SJCRH30 (cell line): ENCODE data around the gene LPCAT2. TPM values are rescaled to one million over a fixed set of nuclear protein-coding genes. Genes with fewer than 3 reads are reported as not detected.

Source experiments
- DNase-seq, 2 experiments: peaks; one replicate each; pipeline ENCODE4 v3.0.0-alpha.2; 2015 to 2020
- H3K27ac ChIP-seq: fragments of 250-450 bp; sonication (Bioruptor Pico); 2 replicates; pipeline ENCODE4 v1.5.1; 2020; ENCODE audit warnings: mild to moderate bottlenecking, moderate library complexity
- H3K27me3 ChIP-seq: fragments of 250-450 bp; sonication (Bioruptor Pico); 2 replicates; pipeline ENCODE4 v1.5.1; 2020; ENCODE audit warnings: mild to moderate bottlenecking, moderate library complexity
- H3K36me3 ChIP-seq: fragments of 250-450 bp; sonication (Bioruptor Pico); 2 replicates; pipeline ENCODE4 v1.5.1; 2020; ENCODE audit warnings: mild to moderate bottlenecking, moderate library complexity
- H3K4me1 ChIP-seq: fragments of 250-450 bp; sonication (Bioruptor Pico); 2 replicates; pipeline ENCODE4 v1.5.1; 2020; ENCODE audit warnings: mild to moderate bottlenecking, moderate library complexity
- H3K4me3 ChIP-seq: fragments of 250-450 bp; sonication (Bioruptor Pico); 2 replicates; pipeline ENCODE4 v1.5.1; 2020; ENCODE audit warnings: mild to moderate bottlenecking, moderate library complexity
- H3K9me3 ChIP-seq: fragments of 250-450 bp; sonication (Bioruptor Pico); replicated peaks from 2 replicates; pipeline ENCODE4 v1.5.1; 2020; ENCODE audit warnings: mild to moderate bottlenecking, moderate library complexity
- total RNA-seq: library from RNA; depleted of rRNA; stranded (reverse); fragments of >200 nt; shearing (Covaris generic); gene quantifications from 2 replicates; pipeline ENCODE4 v1.2.3, GENCODE V29; 2014

LPCAT2 gene
- total RNA-seq, 1 experiment from 2014 or later = 16.8 TPM

DNA sequence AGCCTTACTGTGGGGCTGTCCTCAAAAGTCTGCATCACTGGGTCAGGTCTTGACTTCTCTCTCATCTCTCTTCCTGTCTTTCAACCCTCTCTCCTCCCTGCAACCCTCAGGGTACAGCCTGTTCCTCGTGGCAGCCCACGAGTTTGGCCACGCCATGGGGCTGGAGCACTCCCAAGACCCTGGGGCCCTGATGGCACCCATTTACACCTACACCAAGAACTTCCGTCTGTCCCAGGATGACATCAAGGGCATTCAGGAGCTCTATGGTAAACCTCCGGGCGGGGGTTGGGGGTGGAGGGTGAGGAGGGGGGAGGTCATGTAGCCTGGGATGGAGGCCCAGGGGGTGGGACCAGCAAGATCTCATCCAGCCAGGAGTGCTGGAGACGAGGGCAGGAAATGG lies 17.2 kb upstream of the LPCAT2 start:
- no peak overlapping the region for H3K27ac ChIP-seq
- H3K4me1 ChIP-seq = peaks cover 19% of the 10 kb centered on the region
- H3K9me3 ChIP-seq = no peaks in the 10 kb centered on the region
- no peaks in the 10 kb centered on the region for H3K27me3 ChIP-seq
- H3K4me3 ChIP-seq = no peak overlapping the region
- H3K36me3 ChIP-seq = peaks cover 71% of the 10 kb centered on the region
- DNase-seq = no peak

DNA sequence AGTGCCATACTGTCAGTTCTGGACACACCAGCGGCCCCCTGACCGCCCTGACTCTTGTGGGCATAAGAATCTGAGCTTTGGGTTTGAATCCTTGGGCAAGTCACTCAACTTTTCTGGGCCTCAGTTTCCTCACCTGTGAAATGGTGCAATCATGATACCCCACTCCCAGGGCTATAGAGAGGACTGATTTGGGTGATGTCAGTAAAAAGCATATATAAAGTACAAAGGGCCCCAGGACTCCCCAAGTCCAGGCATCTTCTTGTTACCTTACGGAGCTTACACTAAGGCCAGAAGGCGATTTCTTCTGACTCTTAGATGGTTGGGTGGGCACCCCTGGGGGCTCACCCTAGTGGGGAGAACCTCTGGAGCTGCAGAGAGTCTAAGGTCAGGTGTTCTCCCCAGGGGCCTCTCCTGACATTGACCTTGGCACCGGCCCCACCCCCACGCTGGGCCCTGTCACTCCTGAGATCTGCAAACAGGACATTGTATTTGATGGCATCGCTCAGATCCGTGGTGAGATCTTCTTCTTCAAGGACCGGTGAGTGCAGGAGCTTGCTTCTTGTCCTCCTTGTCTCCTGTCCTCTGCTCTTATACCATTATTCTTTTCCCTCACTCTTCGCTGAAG lies 16.0 kb upstream of the LPCAT2 start:
- Histone ChIP-seq H3K36me3 (peaks cover 73% of the 10 kb centered on the region), H3K9me3 (no peaks in the 10 kb centered on the region), H3K4me1 (peaks cover 19% of the 10 kb centered on the region), H3K4me3 (no peak overlapping the region), H3K27me3 (no peaks in the 10 kb centered on the region), H3K27ac (no peak overlapping the region)
- no peak for DNase-seq

DNA sequence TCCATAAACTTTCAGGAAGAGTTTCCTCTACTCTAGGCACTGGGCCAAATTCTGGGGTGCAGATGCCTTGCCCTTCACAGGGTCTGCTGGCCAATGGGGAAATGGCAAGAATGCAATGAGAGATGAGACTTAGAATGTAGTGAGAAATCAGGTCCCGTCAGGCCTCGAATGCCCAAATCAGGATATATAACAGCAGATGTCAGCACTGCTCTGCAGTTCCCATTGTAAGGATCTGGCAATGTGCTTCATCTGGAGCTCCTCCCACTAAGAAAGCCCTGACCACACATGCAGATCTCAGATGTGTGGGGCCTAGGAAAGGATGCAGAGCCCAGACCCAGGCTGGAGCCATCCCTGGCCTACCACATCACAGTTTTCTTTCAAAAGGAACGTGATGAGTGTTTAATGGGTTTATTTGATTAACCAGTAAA lies 13.9 kb upstream of the LPCAT2 start:
- no peak overlapping the region for H3K27ac ChIP-seq
- DNase-seq = peak; percentile 78 to 89

DNA sequence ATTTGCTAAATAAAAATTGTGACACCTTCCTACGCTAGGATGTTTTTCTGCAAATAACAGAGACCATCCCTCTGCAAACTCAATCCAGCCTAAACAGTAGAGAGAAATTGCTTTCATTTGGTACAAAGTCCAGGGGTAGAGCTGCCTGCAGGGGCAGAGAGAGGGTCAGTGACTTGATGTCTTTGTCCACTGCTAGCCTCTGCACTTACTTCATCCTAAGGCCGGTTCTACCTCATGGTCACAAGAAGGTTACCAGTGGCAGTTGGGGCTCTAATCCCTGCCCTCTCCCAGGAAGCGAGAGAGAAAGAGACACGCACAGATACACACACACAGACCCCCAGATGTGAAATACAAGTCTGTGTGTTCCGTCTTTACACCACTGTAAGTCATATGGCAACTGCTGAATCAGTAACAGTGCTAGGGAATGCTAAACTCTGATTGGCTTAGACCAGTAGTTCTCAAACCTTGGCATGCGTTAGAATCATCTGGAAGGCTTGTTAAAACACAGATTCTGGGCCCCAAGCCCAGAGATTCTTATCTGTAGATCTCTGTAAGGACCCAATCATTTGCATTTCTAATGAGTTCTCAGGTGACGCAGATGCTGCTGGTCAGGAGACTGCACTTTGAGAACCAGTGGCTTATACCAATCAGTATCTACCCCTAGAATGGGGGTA lies 13.1 kb upstream of the LPCAT2 start:
- Histone ChIP-seq H3K4me3 (no peak overlapping the region), H3K9me3 (no peaks in the 10 kb centered on the region), H3K27me3 (no peaks in the 10 kb centered on the region), H3K36me3 (peaks cover 45% of the 10 kb centered on the region), H3K4me1 (peaks cover 35% of the 10 kb centered on the region), H3K27ac (no peak overlapping the region)
- DNase-seq = no peak

More for the DNA sequence above, 13.9 kb upstream of the LPCAT2 start:
- H3K4me1 ChIP-seq = peaks cover 28% of the 10 kb centered on the region
- H3K27me3 ChIP-seq = no peaks in the 10 kb centered on the region
- H3K36me3 ChIP-seq = peaks cover 52% of the 10 kb centered on the region
- no peaks in the 10 kb centered on the region for H3K9me3 ChIP-seq
- no peak overlapping the region for H3K4me3 ChIP-seq

DNA sequence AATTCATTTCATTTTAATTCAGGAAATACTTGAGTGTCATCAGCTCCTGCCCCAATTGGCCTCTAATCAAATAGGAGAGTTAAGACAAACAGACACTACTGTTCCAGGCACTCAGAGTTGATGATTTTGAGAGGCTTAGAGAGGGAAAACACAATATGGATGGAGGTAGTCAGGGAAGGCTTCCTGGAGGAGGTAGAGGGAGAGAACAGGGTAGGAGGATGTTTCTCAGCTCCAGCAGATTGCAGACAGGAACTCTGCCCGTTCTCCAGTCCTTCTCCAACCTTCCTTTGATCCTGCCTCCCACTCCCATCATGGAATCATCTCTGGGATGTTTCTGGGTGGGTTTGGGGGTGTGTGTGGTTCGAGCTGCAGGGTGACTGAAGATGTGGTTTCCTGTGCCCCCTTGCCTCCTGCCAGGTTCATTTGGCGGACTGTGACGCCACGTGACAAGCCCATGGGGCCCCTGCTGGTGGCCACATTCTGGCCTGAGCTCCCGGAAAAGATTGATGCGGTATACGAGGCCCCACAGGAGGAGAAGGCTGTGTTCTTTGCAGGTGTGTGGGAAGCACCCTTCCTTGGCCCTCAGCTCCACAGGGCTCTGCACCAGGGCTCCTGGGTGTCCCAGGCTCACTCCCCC lies 12.2 kb upstream of the LPCAT2 start:
- no peaks in the 10 kb centered on the region for H3K27me3 ChIP-seq
- DNase-seq = no peak
- no peaks in the 10 kb centered on the region for H3K9me3 ChIP-seq
- no peak overlapping the region for H3K27ac ChIP-seq
- peaks cover 44% of the 10 kb centered on the region for H3K4me1 ChIP-seq
- peaks cover 43% of the 10 kb centered on the region for H3K36me3 ChIP-seq
- H3K4me3 ChIP-seq = no peak overlapping the region

DNA sequence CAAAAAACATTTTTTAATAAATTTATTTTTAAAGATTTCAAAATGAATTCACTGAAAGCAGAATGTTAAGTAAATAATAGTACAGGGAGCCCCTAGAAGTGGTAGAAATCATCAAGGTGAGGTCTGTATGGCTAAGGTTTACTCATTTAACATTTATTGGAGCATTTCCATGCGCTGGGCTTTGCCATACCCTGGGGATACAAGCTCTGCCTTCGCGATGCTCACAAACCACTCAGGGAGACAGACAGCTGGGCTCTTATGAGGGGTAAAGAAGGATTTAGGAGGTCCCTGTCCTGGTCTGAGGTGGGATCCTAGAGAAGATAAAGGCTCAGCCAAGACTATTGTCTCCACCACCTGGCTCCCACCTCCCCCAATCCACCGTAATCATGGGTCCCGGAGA lies 11.3 kb upstream of the LPCAT2 start:
- peaks cover 54% of the 10 kb centered on the region for H3K4me1 ChIP-seq
- DNase-seq = no peak
- no peaks in the 10 kb centered on the region for H3K9me3 ChIP-seq
- no peak overlapping the region for H3K4me3 ChIP-seq
- H3K27ac ChIP-seq = no peak overlapping the region
- H3K36me3 ChIP-seq = peaks cover 36% of the 10 kb centered on the region
- no peaks in the 10 kb centered on the region for H3K27me3 ChIP-seq

DNA sequence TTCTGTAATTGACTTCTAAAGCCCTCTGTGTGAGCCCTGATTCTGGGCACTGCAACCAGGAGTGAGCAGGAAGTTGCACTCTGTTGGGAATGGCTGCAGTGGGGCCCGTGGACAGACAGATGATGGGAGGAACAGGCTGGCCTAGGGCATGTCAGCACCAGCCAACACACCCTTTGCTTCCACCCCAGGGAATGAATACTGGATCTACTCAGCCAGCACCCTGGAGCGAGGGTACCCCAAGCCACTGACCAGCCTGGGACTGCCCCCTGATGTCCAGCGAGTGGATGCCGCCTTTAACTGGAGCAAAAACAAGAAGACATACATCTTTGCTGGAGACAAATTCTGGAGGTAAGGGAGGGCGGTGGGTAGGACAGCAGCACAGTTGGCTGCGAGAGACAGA lies 10.8 kb upstream of the LPCAT2 start:
- no peak overlapping the region for H3K27ac ChIP-seq
- no peaks in the 10 kb centered on the region for H3K9me3 ChIP-seq
- H3K4me1 ChIP-seq = peaks cover 57% of the 10 kb centered on the region
- H3K4me3 ChIP-seq = no peak overlapping the region
- DNase-seq = no peak
- no peaks in the 10 kb centered on the region for H3K27me3 ChIP-seq
- H3K36me3 ChIP-seq = peaks cover 31% of the 10 kb centered on the region

DNA sequence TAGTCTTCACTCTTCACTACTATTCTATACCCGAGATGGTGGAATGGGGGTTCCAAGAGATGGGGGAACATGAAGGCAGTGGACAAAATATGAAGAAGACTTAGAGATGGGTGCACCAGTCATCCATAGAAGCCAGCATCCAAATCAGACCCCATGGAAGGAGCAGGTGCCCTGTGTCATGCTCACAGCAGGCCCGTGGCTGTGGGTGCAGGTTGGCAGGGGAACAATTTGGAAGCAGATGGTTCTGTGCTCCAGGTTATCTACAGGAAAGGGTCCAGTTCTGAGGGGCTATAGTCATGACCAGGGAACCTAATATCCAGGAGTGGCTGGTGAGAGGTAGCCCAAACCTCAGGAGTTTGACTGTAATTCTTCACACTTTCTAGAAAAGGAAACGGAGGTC lies 9.6 kb upstream of the LPCAT2 start:
- Histone ChIP-seq H3K27ac (peak overlapping the region; percentile 61), H3K9me3 (no peaks in the 10 kb centered on the region), H3K4me1 (peaks cover 61% of the 10 kb centered on the region), H3K27me3 (no peaks in the 10 kb centered on the region), H3K36me3 (peaks cover 29% of the 10 kb centered on the region), H3K4me3 (no peak overlapping the region)
- no peak for DNase-seq

DNA sequence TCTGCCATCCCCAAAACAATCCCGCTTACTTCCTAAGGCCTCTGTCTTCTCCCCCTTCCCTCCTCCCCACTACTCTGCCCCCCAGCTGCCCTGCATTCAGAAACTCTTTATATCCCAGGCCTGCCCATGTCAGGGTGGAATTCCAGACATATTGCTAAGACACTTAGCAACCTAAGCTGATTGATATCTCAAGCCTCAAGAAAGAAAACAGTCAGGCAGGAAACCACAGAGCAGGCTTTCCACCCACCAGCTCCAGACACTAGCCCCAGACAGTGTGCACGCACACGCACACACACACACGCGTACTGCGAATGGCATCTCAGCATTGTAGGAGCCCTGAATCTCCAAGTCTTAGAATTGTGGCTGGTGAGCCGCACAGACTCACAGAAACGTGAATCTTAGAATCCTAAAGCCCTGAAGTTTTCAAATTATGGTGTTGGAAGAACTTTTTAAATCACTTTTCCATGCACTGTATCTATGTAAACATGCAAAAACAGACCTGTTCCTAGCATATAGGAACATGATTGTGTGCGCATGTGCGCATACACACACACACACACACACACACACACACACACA lies 8.8 kb upstream of the LPCAT2 start:
- H3K36me3 ChIP-seq = peaks cover 31% of the 10 kb centered on the region
- no peak overlapping the region for H3K4me3 ChIP-seq
- DNase-seq = peak; percentile 72 to 76

DNA sequence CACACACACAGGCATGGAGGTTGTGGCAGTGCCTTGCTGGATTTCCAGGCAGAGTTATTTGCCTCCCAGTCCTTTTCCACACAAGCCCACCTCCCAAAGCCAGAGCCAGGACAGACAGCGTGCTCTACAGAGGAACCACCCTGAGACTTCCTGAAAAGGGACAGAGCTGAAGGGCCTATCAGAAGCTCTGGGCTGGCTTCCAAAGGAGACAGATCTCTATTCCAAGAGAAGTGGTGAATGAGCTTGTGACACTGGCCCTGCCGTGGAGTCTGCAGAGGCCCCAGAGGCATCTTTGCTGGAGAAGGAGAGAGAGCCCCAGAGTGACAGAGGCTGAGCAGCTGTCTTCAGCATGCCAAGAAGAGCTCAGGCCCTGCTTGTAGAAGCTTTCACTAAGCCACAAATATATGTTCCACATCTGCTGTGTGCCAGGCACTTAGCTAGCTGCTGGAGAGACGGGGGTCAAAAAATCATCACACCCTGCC lies 8.3 kb upstream of the LPCAT2 start:
- Histone ChIP-seq H3K36me3 (peaks cover 36% of the 10 kb centered on the region), H3K27me3 (no peaks in the 10 kb centered on the region), H3K4me1 (peaks cover 52% of the 10 kb centered on the region), H3K4me3 (no peak overlapping the region), H3K27ac (peak overlapping the region; percentile 61), H3K9me3 (no peaks in the 10 kb centered on the region)
- DNase-seq = peak; percentile 91 to 96

More for the DNA sequence above, 8.8 kb upstream of the LPCAT2 start:
- Histone ChIP-seq H3K27ac (peak overlapping the region; percentile 61), H3K27me3 (no peaks in the 10 kb centered on the region), H3K4me1 (peaks cover 57% of the 10 kb centered on the region), H3K9me3 (no peaks in the 10 kb centered on the region)

DNA sequence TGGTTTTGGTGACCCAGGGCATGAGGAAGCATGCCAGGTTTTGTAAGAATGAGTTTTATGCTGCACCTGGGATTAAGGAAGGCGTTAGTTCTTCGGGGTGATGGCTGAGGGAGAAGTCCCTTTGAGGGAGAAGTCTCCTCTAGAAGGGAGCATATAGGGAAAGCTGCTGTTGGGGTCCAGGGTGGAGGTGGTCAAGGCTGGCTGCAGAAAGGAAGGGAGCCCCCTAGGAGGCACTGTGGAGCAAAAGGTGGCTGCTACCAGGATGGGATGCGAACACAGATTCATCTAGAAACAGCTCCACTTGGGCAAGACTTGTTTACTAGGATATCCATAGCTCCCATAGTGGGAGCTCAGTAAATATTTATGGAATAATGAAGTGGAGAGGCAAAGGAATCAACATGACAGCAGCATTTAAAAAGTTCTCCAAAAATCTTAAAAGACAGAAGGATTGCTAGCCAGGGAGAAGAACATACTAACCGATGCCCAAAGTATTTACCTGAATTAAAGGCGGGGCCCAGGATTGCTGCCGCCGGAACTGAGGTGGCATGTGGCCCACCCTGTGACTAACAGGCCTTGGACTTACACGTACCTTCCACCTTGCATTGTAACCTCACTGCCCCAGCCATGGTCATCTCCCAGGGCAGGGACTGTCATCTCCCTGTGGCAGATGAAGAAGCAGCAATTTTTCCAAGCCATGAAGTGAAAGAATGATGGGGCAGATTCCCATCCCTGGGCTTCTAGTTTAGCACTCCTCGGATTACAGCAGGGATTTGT lies 7.1 kb upstream of the LPCAT2 start:
- H3K4me3 ChIP-seq = no peak overlapping the region
- no peaks in the 10 kb centered on the region for H3K27me3 ChIP-seq
- no peaks in the 10 kb centered on the region for H3K9me3 ChIP-seq
- H3K27ac ChIP-seq = no peak overlapping the region; the same call in 1 of the 2 replicates
- peaks cover 47% of the 10 kb centered on the region for H3K4me1 ChIP-seq
- H3K36me3 ChIP-seq = peaks cover 36% of the 10 kb centered on the region
- peak in 1 of 2 experiments; percentile 51 for DNase-seq

DNA sequence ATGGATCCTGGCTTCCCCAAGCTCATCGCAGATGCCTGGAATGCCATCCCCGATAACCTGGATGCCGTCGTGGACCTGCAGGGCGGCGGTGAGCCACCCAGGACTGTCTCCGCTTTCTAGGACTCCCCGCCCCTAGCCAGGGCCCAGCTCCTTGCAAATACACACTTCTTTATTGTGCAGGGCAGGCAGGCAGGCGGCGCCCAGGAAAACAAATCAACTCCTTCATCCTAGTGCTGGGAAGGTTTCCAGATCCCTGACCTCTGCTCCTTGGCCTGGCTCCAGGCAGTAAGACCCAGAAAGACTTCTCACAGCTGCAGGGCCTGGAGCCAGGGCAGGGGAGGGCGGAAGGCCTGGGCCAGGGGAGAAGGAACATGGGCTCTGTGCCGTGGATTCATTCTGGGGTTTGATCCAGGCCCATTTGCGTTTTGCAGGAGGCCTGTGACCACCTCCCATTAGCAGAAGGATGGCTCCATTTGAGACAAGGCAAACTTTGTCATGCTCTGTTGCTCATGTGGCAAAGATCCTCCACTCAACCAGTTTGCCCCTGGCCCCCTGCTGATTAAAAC lies 6.0 kb upstream of the LPCAT2 start:
- Histone ChIP-seq H3K27me3 (no peaks in the 10 kb centered on the region), H3K9me3 (no peaks in the 10 kb centered on the region), H3K36me3 (peaks cover 37% of the 10 kb centered on the region), H3K4me3 (no peak overlapping the region), H3K4me1 (peaks cover 47% of the 10 kb centered on the region), H3K27ac (peak overlapping the region; percentile 43)
- peak; percentile 96 to 99 for DNase-seq

DNA sequence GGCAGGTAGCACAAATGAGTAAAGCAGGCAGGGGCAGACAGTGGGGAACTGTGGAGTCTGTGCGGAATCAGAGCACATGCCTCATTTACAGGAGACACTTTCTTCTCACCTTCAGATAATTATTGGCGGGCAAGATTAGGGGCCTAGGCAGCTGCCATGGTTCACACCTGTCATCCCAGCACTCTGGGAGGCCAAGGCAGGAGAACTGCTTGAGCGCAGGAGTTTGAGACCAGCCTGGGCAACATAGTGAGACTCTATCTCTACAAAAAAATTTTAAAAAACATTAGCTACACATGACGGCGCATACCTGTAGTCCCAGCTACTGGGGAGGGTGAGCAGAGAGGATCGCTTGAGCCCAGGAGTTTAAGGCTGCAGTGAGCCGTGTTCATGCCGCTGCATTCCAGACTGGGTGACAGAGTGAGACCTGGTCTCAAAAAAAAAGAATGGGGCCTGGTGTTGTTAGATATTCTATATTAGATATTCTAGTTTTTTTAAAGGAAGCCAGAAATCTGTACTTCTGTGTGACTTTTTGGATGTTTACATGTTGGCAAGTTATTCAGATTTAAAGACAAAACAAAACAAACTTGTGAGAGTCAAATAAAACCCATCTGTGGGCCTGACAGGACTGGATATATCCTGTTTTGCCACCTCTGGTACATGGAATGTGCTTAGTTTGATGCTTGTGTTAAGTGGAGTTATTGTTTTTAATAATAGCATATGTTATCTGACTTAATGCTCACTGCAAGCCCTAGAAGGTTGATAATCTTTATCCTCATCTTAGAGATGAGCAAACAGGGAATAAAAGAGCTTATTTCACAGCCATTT lies 4.9 kb upstream of the LPCAT2 start:
- peaks cover 47% of the 10 kb centered on the region for H3K4me1 ChIP-seq
- DNase-seq = no peak
- no peak overlapping the region; the same call in 1 of the 2 replicates for H3K27ac ChIP-seq
- no peak overlapping the region for H3K4me3 ChIP-seq
- no peaks in the 10 kb centered on the region for H3K27me3 ChIP-seq
- H3K36me3 ChIP-seq = peaks cover 43% of the 10 kb centered on the region
- H3K9me3 ChIP-seq = no peaks in the 10 kb centered on the region
